ENCODE results near the gene WDR93.
A peak's percentile ranks its signal among the peaks of the same experiment; 100 is the strongest.
"Not testable (repeated sequence)": the region's sequence is repeated elsewhere in the genome, so short reads cannot be mapped to it uniquely, and the experiment has no call there.

The WDR93 gene

DNA sequence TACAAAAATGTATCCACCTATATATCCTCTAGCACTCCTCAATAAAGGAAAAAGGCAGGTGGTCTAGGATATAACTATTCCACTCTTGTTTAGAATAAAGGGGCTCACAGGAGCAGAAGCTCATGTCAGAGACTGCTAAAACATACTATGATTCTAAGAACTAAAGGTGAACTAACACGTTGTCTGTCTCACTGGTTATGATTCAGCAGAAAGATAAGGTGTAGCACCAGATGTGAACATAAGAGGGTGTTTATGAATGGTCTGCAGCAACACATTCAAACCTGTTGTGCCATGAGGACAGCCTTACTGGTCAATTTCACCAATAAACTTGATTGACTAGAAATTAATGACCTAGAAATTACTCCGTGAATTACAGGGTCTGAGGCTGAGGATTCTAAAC lies 4.6 kb upstream of the WDR93 start:
- no peak for DNase-seq (ENCODE audit: low read depth)

DNA sequence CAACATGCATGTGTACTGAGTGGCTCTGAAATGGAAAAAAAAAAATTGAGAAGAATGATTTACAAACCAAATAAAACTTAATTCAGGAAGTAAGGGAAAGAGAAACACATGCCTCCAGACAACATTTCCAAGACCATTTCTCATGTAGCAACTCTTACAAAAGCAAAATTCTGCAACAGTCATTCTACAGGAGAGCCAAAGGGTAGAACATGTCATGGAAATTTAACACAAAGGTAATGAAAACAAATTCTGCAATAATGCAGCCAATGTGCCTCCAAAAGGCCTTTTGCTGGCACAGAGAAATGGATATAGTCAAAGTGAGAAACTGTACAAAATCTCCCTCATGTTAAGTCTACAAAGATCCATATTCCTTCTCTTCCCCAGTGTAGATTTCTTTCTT lies 4.1 kb upstream of the WDR93 start:
- no peak for DNase-seq (ENCODE audit: low read depth)

DNA sequence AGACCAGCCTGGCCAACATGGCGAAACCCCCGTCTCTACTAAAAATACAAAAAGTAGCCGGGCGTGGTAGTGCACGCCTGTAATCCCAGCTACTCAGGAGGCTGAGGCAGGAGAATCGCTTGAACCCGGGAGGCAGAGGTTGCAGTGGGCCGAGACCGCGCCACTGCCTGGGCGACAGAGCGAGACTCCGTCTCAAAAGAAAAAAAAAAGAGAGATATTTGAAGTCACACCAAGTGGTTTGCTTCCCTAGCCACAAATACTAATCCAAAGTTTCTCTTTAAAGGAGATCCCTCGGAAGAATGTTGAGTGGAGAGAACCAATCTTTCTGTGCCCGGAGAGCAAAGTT lies 708 bp upstream of the WDR93 start:
- DNase-seq (ENCODE audit: low read depth): not testable (repeated sequence)

DNA sequence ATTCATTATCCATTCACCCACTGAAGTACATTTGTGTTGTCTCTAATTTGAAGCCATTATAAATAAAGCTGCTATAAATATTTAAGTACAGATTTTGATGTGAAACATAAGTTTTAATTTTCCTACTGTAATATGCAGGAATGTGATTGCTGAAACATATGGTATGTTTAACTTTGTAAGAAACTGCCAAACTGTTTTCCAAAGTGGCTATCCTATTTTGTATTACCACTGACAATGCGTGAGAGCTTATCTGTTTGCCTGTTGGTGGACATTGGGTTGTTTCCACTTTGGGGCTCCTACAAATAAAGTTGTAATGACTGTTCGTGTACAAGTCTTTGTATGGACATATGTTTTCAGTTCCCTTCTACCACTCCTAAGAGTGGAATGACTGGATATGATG lies 2.5 kb downstream of the WDR93 start:
- DNase-seq (ENCODE audit: low read depth): no peak

DNA sequence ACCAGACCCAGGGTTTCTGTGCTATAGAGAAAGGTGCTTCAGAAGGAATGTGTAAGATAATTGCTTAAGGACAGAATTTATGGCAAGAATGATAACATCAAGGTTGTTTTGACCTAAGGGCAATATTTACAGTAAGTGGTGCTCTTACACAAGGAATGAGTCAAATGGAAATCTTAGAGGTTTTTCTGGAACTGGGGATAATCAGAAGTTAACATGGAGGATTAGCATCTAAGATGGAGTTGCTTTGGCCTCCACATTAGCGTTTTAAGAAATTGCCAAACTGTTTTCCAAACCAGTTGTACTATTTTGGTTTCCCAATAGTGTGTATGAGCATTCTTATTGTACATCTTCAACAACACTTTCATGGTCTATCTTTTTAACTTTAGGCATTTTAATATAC lies 3.1 kb downstream of the WDR93 start:
- no peak for DNase-seq (ENCODE audit: low read depth)

DNA sequence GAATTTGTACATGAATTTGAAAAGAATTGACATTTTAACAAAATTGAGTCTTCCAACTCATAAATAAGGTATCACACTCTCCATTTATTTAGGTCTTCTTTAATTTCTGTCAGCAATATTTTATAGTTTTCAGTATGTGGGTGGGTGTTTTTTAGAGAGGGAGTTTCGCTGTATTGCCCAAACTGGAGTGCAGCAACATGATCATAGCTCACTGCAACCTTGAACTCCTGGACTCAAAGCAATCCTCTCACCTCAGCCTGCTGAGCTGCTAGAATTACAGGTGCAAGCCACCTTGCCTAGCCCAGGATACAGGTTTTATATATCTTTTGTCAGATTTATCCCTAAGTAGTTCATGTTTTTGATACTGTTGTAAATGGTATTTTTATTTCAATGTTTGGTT lies 4.6 kb downstream of the WDR93 start:
- no peak for DNase-seq (ENCODE audit: low read depth)

DNA sequence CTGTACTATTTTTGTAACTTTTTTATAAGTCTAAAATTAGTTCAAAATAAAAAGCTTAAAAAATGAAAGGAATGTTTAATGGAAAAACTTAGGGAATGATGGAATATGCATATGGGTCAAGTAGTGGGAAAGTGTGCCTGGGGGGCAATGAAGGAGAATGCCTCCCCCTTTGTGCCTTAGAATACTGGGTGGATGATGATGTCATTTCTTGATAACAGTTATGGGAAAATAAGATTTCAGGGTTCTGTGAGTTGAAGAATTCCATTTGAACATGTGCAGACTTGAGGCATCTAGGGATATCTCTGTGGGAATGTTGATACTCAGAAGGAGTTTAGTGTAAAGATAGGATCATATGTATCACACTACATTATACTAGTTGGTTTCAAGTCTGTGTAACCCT lies 13.8 kb downstream of the WDR93 start:
- DNase-seq (ENCODE audit: low read depth): no peak

DNA sequence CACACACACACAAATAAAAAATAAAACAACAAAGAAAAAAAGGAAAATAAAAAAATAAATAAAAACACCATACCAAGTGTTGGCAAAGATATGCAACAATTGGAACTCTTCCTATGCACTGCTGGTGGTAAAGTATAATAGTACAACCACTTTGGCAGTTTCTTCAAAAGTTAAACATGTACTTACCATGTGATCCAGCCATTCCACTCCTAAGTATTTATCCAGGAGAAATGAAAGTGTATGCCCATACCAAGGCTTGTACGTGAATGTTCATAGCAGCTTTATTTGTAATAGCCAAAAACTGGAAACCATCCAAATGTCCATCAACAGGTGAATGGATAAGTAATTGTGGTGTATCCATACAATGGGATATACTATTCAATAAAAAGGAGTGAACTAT lies 17.0 kb downstream of the WDR93 start:
- no peak for DNase-seq (ENCODE audit: low read depth)

DNA sequence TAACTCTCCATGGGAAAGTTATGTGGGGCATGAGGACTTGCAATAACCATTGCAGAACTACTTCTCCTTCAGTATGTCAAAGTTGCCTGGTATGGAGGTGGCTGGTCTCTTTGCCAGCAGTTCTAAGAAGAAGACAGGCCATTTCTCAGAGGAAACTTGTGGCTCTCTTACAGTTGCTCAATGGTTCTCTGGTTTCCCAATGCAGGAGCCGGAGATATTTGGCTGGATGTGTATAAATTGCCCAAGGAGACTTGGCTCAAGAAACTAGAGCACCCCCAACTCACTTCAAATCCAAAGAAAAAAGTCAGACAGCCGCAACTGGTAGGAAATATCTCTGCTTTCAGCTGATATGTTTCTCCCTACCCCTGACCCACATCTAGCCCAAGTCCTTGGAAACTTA lies 24.2 kb downstream of the WDR93 start:
- no peak for DNase-seq (ENCODE audit: low read depth)

DNA sequence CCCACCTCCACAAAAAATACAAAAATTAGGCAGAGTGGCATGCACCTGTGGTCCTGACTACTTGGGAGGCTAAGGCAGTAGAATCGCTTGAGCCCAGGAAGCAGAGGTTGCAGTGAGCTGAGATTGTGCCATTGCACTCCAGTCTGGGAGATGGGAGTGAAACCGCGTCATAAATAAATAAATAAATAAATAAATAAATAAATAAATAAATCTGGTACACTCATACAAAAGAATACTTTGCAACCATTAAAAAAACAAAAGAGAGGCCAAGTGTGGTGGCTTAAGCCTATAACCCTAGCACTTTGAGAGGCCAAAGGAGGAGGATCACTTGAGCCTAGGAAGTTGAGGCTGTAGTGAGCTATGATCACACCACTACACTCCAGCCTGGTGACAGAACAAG lies 32.4 kb downstream of the WDR93 start:
- no peak for DNase-seq (ENCODE audit: low read depth)

DNA sequence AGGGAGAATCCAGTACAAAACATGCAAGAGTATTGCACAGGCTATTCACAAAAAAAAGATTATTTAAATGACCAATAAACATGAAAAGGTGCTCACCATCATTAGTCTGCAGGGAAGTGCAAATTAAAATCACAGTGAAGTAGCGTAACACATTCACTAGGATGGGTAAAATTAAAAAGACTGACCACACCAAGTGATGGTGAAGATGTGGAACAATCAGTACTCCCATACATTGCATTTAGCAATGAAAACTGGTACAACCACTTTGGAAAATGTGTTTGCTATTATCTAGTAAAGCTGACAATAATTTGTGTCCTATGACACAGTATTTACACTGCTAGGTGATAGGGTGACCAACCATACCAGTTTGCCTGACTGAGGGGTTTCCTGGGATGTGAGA lies 34.0 kb downstream of the WDR93 start:
- no peak for DNase-seq (ENCODE audit: low read depth)

DNA sequence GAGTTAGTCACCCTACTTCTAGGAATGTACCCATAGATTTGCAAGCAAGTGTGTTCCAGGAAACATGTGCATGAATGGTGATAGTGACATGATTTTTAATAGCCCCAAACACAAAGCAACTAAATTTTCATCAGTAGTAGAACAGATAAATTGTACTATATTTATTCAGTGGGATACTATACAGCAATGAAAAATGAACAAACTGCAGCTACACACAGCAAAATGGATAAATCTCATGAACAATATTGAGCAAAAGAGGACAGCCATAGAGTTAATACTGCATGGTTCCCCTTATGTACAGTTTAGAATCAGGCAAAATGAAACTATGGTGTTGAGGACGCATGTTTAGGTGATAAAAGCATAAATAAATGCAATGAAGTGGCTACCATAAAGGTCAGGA lies 34.5 kb downstream of the WDR93 start:
- no peak for DNase-seq (ENCODE audit: low read depth)

DNA sequence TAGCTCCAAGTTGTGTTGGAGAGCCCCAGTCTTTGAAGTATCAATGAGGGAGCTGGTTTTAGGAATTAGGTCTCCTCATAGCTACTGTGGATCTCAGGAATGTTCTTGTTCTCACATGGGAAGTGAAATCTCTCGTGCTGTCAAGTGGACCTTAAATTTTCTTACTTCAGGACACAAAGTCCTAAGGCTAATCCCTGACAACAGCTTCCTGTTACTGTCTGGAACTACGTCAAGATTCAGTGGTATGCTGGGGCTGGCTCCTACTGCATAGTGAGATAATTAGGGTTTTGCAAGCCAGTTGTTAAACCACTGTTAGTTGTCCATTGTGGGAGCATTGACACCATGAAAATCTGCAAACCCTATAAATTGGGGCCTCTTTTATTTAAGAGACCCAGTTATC lies 37.6 kb downstream of the WDR93 start:
- no peak for DNase-seq (ENCODE audit: low read depth)

DNA sequence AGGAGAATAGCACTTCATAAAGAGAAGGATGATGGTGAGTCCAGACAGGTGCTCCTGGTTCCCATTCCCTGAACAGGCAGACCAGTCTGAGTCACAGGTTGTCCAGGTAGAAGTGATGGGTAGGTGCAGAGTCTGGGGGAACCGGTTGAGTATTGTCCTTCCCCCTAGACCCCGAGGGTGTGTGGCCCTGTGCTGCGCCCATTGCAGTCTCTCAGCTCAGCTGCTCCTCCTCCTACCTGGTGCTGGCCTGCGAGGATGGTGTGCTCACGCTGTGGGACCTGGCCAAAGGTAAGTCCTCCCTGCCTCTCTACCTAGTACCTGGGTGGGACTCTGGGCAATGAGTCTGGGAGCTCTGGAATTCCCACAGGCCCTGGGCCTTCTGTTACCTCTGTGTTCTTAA lies 40.7 kb downstream of the WDR93 start:
- DNase-seq (ENCODE audit: low read depth): no peak

DNA sequence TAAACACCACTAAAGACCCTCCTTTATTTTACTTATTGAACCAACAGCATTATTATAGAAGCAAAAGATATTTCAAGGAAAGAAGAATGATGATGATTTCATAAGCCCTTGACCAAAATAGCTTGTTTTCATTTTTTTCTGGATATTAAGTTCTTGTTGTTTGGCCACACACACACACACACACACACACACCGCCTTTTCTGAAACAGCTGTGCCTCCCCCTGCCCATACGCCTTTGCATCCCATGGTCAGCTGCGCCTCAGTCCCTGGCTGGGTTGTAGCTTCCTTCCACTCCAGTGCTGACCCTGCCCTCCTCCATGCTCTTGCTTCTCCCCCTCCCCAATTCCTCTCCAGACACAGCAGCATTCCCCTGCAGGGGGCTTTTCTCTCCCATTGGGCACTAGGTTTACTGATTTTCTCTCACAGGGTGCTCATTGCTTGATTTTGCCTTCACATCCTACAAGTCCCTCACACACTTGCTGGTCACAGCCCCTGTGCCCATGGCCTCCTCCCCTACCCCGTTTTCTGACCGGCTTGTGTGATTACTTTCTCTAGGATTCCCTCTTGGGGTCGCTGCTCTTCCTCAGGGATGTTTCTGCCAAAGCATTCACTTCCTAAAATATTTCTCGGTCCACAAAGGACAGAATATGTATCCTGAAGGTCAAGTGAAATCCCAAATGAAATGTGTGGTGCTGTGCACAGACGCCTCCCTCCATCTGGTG lies 42.0 kb downstream of the WDR93 start:
- no peak for DNase-seq (ENCODE audit: low read depth)

DNA sequence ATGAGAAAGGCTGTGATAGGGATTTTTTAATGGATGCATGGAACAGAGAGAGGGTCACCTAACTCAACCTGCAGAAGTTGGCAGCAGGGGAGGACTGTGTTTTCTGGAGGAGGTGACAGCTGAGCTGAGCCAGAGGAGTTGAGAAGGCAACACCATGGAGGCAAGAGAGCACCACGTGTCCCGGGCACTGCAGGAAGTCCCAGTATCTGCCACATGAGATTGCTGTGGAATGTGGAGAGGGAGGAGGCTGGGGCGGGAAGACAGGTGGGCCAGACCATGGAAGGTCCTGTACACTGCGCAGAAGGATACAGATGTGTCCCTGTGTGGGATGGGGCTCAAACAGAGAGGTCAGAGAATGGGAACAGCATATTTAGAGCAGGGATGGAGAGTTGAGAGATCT lies 45.2 kb downstream of the WDR93 start:
- DNase-seq (ENCODE audit: low read depth): no peak

DNA sequence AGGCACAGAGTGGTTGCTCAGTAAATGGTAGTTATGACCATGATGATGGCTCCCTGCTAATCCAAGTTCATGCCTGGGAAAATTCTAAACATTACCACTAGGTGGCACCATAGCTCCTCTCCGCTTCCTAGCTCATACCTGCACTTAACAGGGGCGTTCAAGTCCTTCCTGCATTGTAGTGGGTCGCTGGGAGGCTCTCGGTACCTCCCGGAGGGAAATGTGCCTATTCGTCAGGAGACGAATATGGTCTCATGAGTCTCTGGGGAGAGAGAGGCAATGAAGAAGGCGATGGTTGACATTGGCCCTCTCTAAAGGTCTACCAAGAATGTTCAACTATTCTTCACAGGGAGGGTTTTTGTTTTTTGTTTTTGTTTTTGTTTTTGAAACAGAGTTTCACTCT lies 49.5 kb downstream of the WDR93 start:
- peak; percentile 48 for DNase-seq (ENCODE audit: low read depth)

DNA sequence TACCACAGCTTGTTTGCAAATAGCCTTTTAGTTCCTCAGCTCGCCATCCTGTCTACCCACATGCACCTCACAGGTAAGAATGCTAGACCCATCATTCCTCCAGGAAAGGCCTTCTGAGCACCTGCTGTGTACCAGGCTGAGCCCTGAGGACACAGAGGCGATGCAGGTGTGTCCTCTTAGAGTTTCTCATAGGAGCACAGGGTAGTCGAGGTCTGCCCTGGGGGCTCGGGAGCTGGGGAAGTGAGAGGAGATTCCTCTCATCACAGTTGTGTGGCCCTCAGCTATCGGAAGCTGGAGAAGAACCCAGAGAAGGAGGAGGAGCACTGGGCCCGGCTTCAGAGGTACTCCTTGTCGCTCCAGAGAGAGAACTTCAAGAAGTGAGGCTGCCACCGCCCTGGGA lies 52.4 kb downstream of the WDR93 start:
- no peak for DNase-seq (ENCODE audit: low read depth)

DNA sequence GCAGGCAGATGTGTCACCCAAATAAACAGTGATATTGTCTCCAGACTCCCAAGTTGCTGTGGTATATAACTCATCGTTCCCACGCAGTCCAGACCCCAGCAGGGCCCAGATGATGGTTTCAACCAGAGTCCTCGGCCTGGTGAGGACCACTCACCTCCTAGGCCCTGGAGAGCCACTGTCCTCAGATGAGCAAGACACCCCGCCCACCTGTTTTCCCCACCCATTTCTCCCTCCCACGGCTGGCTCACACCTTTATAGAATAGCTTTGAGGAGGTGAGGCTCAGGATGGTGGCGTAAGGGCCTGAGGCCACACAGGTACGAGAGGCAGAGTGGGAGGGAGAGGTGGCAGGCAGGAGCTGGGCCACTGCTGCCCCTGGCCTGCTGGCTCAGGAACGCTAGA lies 53.0 kb downstream of the WDR93 start:
- DNase-seq (ENCODE audit: low read depth): no peak

DNA sequence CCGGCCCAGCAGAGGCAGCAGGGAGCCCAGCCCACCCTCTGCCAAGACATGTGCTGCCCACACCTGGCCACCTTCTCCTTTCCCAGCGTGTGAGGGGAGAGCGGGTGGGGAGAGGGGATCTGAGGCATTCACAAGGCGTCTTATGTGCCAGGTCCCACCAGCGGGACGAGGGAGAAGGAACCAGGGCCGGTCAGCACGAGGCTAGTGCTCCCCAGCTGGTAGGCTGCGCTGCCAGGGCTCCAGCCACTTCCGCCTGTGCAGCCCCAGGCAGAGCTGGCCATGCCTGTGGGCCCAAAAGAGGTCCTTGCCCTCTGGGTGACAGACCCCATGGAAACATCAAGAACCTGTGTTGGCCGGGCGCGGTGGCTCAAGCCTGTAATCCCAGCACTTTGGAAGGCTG lies 54.5 kb downstream of the WDR93 start:
- DNase-seq (ENCODE audit: low read depth): no peak

DNA sequence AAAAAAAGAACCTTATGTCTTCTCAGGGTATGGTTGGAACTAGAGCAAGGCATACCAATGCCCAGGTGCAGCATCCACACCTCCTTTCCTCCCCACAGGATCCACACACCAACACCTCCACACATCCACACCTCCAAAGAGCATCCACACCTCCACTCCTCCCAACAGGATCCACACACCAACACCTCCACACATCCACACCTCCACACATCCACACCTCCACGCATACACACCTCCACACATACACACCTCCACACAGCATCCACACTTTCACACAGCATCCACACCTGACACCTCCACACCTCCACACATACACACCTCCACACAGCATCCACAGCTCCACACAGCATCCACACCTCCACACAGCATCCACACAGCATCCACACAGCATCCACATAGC lies 55.2 kb downstream of the WDR93 start:
- no peak for DNase-seq (ENCODE audit: low read depth)

DNA sequence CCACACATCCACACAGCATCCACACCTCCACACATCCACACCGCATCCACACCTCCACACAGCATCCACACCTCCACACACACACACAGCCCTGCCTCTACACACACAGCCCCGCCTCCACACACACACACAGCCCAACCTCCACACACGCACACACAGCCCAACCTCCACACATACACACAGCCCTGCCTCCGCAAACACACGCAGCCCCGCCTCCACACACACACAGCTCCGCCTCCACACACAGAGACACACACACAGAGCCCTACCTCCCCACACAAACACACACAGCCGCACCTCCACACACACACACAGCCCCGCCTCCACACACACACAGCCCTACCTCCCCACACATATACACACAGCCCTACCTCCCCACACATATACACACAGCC lies 55.8 kb downstream of the WDR93 start:
- DNase-seq (ENCODE audit: low read depth): no peak

DNA sequence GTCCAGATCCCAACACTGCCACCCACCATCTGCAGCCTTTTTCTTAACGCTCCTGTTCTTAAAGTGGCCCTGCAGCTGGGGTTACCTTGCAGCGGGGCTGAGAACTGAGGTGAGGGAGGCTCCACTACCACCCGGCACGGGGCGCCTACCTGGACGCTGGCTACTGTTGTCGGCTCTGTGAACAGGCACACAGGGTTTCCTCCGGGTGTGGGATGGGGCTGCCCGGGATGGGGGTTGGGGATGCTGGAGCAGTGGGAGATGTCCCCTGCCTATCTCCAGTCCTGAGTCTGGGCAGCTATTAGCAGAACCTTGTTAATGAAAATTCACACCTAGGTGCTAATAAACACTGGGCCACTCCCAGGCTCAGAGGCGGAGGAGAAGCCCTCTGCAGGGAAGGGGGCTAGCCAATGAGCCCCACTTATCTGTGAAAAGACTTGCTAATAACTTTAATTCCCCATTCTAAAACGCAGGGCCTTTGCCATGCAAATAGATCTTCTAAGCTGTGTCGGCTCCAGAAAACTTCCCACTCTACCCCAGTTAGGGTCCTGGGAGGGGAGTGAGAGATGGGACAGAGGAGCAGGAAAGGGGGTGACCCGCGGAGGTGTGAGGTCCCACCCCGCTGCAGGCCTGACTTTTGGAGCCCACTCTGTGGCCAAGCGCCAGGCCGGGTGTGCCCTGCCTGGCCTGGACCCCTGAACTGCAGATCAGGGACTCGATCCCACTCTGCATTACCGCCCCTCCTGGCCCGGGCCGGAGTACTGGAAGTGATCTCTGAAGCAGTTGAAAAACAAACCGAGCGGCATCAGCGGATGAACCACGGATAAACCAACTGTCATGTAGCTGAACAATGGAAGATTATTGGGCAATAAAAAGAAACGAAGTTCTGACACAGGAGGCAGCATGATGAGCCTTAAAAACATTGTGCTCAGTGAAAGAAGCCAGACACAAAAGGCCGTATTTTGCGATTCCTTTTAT lies 57.4 kb downstream of the WDR93 start:
- no peak for DNase-seq (ENCODE audit: low read depth)

DNA sequence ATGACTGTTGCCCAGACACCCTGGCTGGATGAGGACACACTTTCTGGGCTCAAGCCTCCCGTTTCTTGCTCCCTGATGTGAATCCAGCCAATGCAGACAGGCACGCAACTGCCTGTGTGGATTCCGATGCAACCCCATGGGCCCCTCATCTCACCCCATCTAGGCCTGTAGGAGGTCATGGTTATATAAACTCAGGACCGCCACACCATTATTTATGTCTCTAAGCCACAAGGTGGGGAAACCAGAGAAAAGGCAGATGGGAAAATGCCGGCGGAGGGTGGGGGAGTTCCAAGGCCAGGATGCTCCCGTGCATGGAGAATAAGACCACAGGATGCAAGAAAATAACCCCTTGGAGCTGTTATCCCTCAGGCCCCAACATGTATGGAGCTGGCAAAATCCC lies 58.4 kb downstream of the WDR93 start:
- DNase-seq (ENCODE audit: low read depth): no peak

Measured in activated T-cell treated with anti-CD3 and anti-CD28 coated beads for 24 hours (primary cell).